HG03442 (cell line): ENCODE data around the gene ABCC1.
"Not testable (repeated sequence)": the region's sequence is repeated elsewhere in the genome, so short reads cannot be mapped to it uniquely, and the experiment has no call there.

Experiments used
- ATAC-seq: cut with Tn5 transposase; IDR thresholded peaks from one replicate; pipeline ENCODE4 v1.9.1; 2021; ENCODE audit warnings: mild to moderate bottlenecking, moderate library complexity; ENCODE audit not compliant: unreplicated experiment

The ABCC1 gene

GRCh38 chr16:16127469-16128116 is 178.2 kb downstream of the ABCC1 start:
- no peak for ATAC-seq

- ATAC-seq: no peak
Measured at GRCh38 chr16:16131204-16131603, 181.8 kb downstream of the ABCC1 start.

- no peak for ATAC-seq
Measured at GRCh38 chr16:16131659-16132058, 182.2 kb downstream of the ABCC1 start.

- no peak for ATAC-seq
Measured at GRCh38 chr16:16133943-16134604, 184.7 kb downstream of the ABCC1 start.

- no peak for ATAC-seq
Measured at GRCh38 chr16:16136588-16136987, 187.2 kb downstream of the ABCC1 start.

- no peak for ATAC-seq
Measured at GRCh38 chr16:16137110-16137509, 187.7 kb downstream of the ABCC1 start.

- ATAC-seq: no peak
Measured at GRCh38 chr16:16138034-16138635, 188.7 kb downstream of the ABCC1 start.

- no peak for ATAC-seq
Measured at GRCh38 chr16:16139061-16139460, 189.6 kb downstream of the ABCC1 start.

- ATAC-seq: no peak
Measured at GRCh38 chr16:16139806-16140205, 190.4 kb downstream of the ABCC1 start.

GRCh38 chr16:16140537-16140936 is 191.1 kb downstream of the ABCC1 start:
- ATAC-seq: no peak

- ATAC-seq: no peak
Measured at GRCh38 chr16:16141141-16141540, 191.7 kb downstream of the ABCC1 start.

- no peak for ATAC-seq
Measured at GRCh38 chr16:16141784-16142396, 192.5 kb downstream of the ABCC1 start.

GRCh38 chr16:16143038-16143763 is 193.8 kb downstream of the ABCC1 start:
- ATAC-seq: no peak

GRCh38 chr16:16143931-16144330 is 194.5 kb downstream of the ABCC1 start:
- no peak for ATAC-seq

GRCh38 chr16:16144416-16144815 is 195.0 kb downstream of the ABCC1 start:
- ATAC-seq: no peak

- ATAC-seq: no peak
Measured at GRCh38 chr16:16145286-16145685, 195.9 kb downstream of the ABCC1 start.

GRCh38 chr16:16146380-16147315 is 197.2 kb downstream of the ABCC1 start:
- no peak for ATAC-seq

- ATAC-seq: no peak
Measured at GRCh38 chr16:16147316-16147999, 198.0 kb downstream of the ABCC1 start.

- not testable (repeated sequence) for ATAC-seq
Measured at GRCh38 chr16:16148000-16148599, 198.7 kb downstream of the ABCC1 start.
